HS-27A (cell line): ENCODE data around the gene ACTL10.

ENCODE experiments used
- DNase-seq: peaks from one replicate; pipeline ENCODE4 v3.0.0-alpha.2; 2012; ENCODE audit warnings: low read depth, missing footprints

Gene ACTL10

GRCh38 chr20:33677991-33678702 lies 11.4 kb downstream of the ACTL10 start:
- DNase-seq = no peak

GRCh38 chr20:33679758-33680485 lies 13.2 kb downstream of the ACTL10 start:
- no peak for DNase-seq

- DNase-seq = no peak
Measured at GRCh38 chr20:33680686-33681085, 13.9 kb downstream of the ACTL10 start.

- no peak for DNase-seq
Measured at GRCh38 chr20:33681288-33681687, 14.5 kb downstream of the ACTL10 start.

- DNase-seq = no peak
Measured at GRCh38 chr20:33681728-33682353, 15.1 kb downstream of the ACTL10 start.

- DNase-seq = no peak
Measured at GRCh38 chr20:33684533-33685327, 18.0 kb downstream of the ACTL10 start.

GRCh38 chr20:33685328-33686099 lies 18.8 kb downstream of the ACTL10 start:
- DNase-seq = no peak

GRCh38 chr20:33686100-33686983 lies 19.6 kb downstream of the ACTL10 start, which contains the start of gene E2F1:
Gene E2F1, minus strand, starts transcription at chr20:33686385. Its CDS starts 121 bp downstream, at chr20:33686264.
- no peak for DNase-seq

GRCh38 chr20:33686984-33687366 lies 20.2 kb downstream of the ACTL10 start:
- no peak for DNase-seq

- no peak for DNase-seq
Measured at GRCh38 chr20:33687370-33687915, 20.7 kb downstream of the ACTL10 start.

- no peak for DNase-seq
Measured at GRCh38 chr20:33687993-33688937, 21.5 kb downstream of the ACTL10 start.

GRCh38 chr20:33688938-33689424 lies 22.2 kb downstream of the ACTL10 start:
- DNase-seq = no peak

GRCh38 chr20:33689493-33689892 lies 22.8 kb downstream of the ACTL10 start:
- DNase-seq = no peak

GRCh38 chr20:33689973-33690372 lies 23.2 kb downstream of the ACTL10 start:
- no peak for DNase-seq

GRCh38 chr20:33693289-33693688 lies 26.5 kb downstream of the ACTL10 start:
- no peak for DNase-seq

- DNase-seq = no peak
Measured at GRCh38 chr20:33693741-33694638, 27.2 kb downstream of the ACTL10 start.

- DNase-seq = no peak
Measured at GRCh38 chr20:33694639-33695012, 27.9 kb downstream of the ACTL10 start.

GRCh38 chr20:33696448-33696847 lies 29.7 kb downstream of the ACTL10 start:
- DNase-seq = no peak
